Choroid plexus epithelial cell (primary cell): ENCODE measurements around the gene CSMD2.
"Not testable (repeated sequence)": the region's sequence is repeated elsewhere in the genome, so short reads cannot be mapped to it uniquely, and the experiment has no call there.

ENCODE experiments used
- DNase-seq: peaks from one replicate; pipeline ENCODE4 v3.0.0-alpha.2; 2010; ENCODE audit warnings: low read depth
- H3K4me3 ChIP-seq: 2 replicates; pipeline ENCODE4 v1.5.1; 2011; ENCODE audit warnings: low read depth, mild to moderate bottlenecking, control low read depth, low read length, moderate library complexity
- CTCF ChIP-seq: conservative IDR thresholded peaks from 2 replicates; pipeline ENCODE4 v1.5.1; 2011; ENCODE audit warnings: low read depth, mild to moderate bottlenecking, control low read depth, inconsistent platforms, low read length, moderate library complexity

The CSMD2 gene

GRCh38 chr1:34086561-34086960 is 78.5 kb downstream of the CSMD2 start:
- H3K4me3 ChIP-seq, result no peak overlapping the region
- TF ChIP-seq CTCF, result no peak
- no peak for DNase-seq

- no peak for TF ChIP-seq CTCF
- DNase-seq, result no peak
- H3K4me3 ChIP-seq, result no peak overlapping the region
Observed at GRCh38 chr1:34083974-34084373, 81.1 kb downstream of the CSMD2 start.

- DNase-seq, H3K4me3 ChIP-seq: not testable (repeated sequence)
Observed at GRCh38 chr1:34082085-34082670, 82.9 kb downstream of the CSMD2 start.

- no peak for TF ChIP-seq CTCF
- DNase-seq, result no peak
- H3K4me3 ChIP-seq, result no peak overlapping the region
Observed at GRCh38 chr1:34078383-34078782, 86.6 kb downstream of the CSMD2 start.

- no peak for TF ChIP-seq CTCF
- DNase-seq, result no peak
- H3K4me3 ChIP-seq, result no peak overlapping the region
Observed at GRCh38 chr1:34075576-34075975, 89.5 kb downstream of the CSMD2 start.

- H3K4me3 ChIP-seq, result no peak overlapping the region
- no peak for TF ChIP-seq CTCF
- no peak for DNase-seq
Observed at GRCh38 chr1:34073028-34073695, 91.9 kb downstream of the CSMD2 start.

GRCh38 chr1:34070201-34070836 is 94.7 kb downstream of the CSMD2 start:
- TF ChIP-seq CTCF, result no peak
- no peak overlapping the region for H3K4me3 ChIP-seq
- no peak for DNase-seq
